WTC11 (cell line): ENCODE data around the gene MED26.

Experiments
- CREM ChIP-seq: sonication (generic); formaldehyde crosslinking; IDR thresholded peaks from 2 replicates; pipeline ENCODE4 v1.8.1; 2022; ENCODE audit warnings: mild to moderate bottlenecking, missing genetic modification reagents, moderate library complexity
- CTCF ChIP-seq: fragments of 200-600 bp; IDR thresholded peaks from 2 replicates; pipeline ENCODE4 v1.8.0; 2022; ENCODE audit warnings: antibody characterized with exemption
- ELF4 ChIP-seq: sonication (generic); formaldehyde crosslinking; IDR thresholded peaks from 2 replicates; pipeline ENCODE4 v1.8.1; 2022; ENCODE audit warnings: low read depth, mild to moderate bottlenecking, moderate library complexity, missing genetic modification reagents
- GRHL2 ChIP-seq: fragments of 250-450 bp; sonication (Bioruptor Pico); IDR thresholded peaks from 2 replicates; pipeline ENCODE4 v1.8.0; 2022; ENCODE audit warnings: mild to moderate bottlenecking, moderate library complexity; ENCODE audit not compliant: insufficient replicate concordance, severe bottlenecking
- NFYB ChIP-seq: sonication (generic); formaldehyde crosslinking; conservative IDR thresholded peaks from 2 replicates; pipeline ENCODE4 v1.8.0; 2022; ENCODE audit warnings: low read depth, missing genetic modification reagents
- NR1H2 ChIP-seq: sonication (generic); formaldehyde crosslinking; IDR thresholded peaks from 2 replicates; pipeline ENCODE4 v1.9.0; 2021; ENCODE audit warnings: mild to moderate bottlenecking, moderate library complexity, missing genetic modification reagents
- TCF7 ChIP-seq: sonication (generic); formaldehyde crosslinking; IDR thresholded peaks from 2 replicates; pipeline ENCODE4 v1.8.0; 2022; ENCODE audit warnings: mild to moderate bottlenecking, low read depth, missing genetic modification reagents, moderate library complexity
- TF ChIP-seq, protein P1 (sequence below): sonication (generic); formaldehyde crosslinking; IDR thresholded peaks from 2 replicates; pipeline ENCODE4 v1.8.0; 2022; ENCODE audit warnings: mild to moderate bottlenecking, missing genetic modification reagents
- TF ChIP-seq, protein P2 (sequence below): sonication (generic); formaldehyde crosslinking; conservative IDR thresholded peaks from 2 replicates; pipeline ENCODE4 v1.8.1; 2022; ENCODE audit warnings: mild to moderate bottlenecking, missing genetic modification reagents
- TF ChIP-seq, protein P3 (sequence below): sonication (generic); formaldehyde crosslinking; IDR thresholded peaks from 2 replicates; pipeline ENCODE4 v1.8.1; 2023; ENCODE audit warnings: mild to moderate bottlenecking, missing genetic modification reagents, borderline replicate concordance

GRCh38 chr19:16591803-16592556 lies 36.0 kb downstream of the MED26 start:
- no peak for TF ChIP-seq NFYB (CRISPR knock-in tag)
- TF ChIP-seq CTCF: no peak
- TF ChIP-seq, protein P1, sequence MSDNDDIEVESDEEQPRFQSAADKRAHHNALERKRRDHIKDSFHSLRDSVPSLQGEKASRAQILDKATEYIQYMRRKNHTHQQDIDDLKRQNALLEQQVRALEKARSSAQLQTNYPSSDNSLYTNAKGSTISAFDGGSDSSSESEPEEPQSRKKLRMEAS (CRISPR knock-in tag): no peak
- TF ChIP-seq, protein P2, sequence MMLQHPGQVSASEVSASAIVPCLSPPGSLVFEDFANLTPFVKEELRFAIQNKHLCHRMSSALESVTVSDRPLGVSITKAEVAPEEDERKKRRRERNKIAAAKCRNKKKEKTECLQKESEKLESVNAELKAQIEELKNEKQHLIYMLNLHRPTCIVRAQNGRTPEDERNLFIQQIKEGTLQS (CRISPR knock-in tag): no peak
- no peak for TF ChIP-seq ELF4
- TF ChIP-seq GRHL2 (CRISPR knock-in tag): no peak
- no peak for TF ChIP-seq TCF7 (CRISPR knock-in tag)
- TF ChIP-seq NR1H2 (CRISPR knock-in tag): no peak
- TF ChIP-seq, protein P3, sequence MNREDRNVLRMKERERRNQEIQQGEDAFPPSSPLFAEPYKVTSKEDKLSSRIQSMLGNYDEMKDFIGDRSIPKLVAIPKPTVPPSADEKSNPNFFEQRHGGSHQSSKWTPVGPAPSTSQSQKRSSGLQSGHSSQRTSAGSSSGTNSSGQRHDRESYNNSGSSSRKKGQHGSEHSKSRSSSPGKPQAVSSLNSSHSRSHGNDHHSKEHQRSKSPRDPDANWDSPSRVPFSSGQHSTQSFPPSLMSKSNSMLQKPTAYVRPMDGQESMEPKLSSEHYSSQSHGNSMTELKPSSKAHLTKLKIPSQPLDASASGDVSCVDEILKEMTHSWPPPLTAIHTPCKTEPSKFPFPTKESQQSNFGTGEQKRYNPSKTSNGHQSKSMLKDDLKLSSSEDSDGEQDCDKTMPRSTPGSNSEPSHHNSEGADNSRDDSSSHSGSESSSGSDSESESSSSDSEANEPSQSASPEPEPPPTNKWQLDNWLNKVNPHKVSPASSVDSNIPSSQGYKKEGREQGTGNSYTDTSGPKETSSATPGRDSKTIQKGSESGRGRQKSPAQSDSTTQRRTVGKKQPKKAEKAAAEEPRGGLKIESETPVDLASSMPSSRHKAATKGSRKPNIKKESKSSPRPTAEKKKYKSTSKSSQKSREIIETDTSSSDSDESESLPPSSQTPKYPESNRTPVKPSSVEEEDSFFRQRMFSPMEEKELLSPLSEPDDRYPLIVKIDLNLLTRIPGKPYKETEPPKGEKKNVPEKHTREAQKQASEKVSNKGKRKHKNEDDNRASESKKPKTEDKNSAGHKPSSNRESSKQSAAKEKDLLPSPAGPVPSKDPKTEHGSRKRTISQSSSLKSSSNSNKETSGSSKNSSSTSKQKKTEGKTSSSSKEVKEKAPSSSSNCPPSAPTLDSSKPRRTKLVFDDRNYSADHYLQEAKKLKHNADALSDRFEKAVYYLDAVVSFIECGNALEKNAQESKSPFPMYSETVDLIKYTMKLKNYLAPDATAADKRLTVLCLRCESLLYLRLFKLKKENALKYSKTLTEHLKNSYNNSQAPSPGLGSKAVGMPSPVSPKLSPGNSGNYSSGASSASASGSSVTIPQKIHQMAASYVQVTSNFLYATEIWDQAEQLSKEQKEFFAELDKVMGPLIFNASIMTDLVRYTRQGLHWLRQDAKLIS (CRISPR knock-in tag): no peak
- TF ChIP-seq CREM (CRISPR knock-in tag): no peak
